A549 treated with GW870086 at 1 μM for 4 hours (cell line): Measurements from ENCODE around the gene POR. TPM values are rescaled to one million over a fixed set of nuclear protein-coding genes. Genes with fewer than 3 reads are reported as not detected.

Source experiments
- total RNA-seq: library from RNA; stranded (reverse); fragments of 200-300 nt; extraction: Qiagen RNA extraction; gene quantifications from 5 replicates; pipeline ENCODE4 v1.2.3, GENCODE V29; 2022; ENCODE audit warnings: low read depth

The POR gene
- total RNA-seq, result 123 to 171 TPM (median 167 TPM) in 5 replicates

DNA sequence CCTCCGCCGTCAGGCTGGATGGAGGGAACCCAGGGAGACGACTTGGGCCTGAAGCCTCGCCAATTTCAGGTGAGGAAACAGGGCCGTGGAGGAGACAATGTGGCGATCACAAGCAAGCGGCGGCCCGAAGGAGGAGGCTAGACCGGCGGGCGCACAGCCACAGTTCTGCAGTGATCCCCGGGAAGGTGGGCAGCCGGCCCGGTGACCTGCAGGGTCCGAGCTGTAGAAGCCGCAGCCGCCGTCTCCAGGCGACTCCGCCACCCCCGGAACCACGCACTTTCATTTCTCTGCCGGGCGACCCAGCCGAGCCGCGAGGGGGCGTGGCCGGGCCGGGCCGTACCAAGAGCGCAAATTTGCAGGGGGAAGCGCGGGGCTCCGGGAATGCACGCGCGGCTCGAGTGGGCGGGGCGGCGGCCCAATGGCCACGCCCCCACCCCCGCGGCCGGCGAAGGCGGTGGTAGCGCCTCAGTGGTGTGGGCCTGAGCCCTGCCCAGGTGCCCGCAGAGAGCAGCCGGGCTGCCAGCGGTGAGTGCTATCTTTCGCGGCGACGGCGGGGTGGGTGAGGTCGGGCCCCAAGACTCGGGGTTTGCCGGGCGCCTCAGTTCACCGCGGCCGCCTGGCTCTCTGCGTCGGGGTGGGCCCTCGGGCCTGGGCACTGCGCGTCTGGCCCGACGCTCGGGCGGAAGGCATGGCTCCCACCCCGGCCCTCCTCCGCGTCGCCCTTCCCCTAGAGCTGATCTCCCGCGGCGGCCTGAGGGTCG is at the start of gene POR:
POR (plus strand) TSS at position 501 of the 761 bp plus-strand sequence. CDS start 38,847 bp downstream, outside the sequence.

DNA sequence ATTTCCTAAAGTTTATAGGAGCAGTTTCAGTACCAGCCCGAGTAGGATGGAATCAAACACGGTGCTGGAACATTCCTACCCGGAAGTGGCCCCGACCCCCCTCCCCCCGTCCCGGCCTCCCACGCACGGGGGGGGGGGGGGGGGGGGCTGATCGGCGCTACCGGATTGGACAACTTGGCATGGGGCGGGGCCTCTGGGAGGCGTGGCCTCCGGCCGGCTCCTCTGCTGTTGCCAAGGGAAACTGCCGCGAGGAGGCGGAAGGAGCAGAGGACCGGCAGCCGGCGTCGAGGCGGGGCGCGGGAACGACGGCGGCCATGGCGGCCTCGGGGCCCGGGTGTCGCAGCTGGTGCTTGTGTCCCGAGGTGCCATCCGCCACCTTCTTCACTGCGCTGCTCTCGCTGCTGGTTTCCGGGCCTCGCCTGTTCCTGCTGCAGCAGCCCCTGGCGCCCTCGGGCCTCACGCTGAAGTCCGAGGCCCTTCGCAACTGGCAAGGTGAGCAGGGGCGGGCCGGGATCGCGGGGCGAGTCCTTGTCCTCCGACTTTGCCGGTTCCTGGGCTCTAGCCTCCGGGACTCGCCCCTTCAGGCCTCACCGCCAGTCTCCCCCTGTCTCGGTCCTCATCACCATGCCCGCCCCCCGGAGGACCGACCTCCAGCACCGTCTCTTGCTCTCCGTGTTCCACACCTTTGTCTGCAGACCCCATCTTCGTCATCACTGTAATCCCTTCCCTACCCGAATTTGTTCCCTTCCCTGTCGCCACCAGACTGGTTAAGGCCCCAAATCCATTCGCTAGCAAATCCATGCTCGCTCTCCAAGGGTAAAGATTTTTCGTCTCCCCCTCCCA is 36.0 kb upstream of the POR start, which contains the start of gene RHBDD2:
RHBDD2 (plus strand) TSS at position 266 of the 843 bp plus-strand sequence; CDS start at position 315, 49 bp downstream.

DNA sequence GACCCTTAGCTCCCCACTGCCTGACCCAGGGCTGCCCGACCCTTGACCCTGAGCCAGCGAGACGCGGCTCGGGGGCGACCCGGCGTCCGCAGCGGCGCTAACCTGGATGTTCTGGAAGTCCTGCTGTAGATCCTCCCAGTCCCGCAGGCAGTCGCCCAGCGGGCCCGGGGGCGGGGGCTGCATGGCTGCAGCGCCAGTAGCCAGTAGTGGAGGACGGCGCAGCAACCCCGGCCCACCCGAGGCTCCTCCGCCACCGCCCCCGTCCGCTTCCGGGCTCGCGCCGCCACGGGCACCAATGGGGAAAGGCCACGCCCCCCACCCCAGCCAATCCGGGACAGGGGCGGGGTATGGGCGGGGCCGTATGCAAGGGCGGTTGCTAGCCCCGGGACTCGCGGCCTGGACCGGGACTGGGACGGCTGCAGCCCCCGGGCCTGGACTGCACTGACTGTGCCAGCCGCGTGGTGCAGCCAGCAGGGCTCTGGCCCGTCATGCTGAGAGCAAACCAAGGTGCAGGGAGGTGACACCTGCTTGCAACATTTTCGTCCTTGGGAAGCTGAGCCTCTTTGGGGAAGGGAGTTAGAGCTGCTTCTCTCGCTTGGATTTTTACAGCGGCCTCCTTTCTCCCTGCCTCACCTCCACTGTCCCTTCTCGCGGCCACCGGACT is 79.6 kb downstream of the POR start, which contains the start of gene TMEM120A:
TMEM120A (minus strand) TSS at position 208 of the 664 bp plus-strand sequence; CDS start at position 183, 25 bp downstream.

Other genes with a start within 250 kb of the POR start
- gene HIP1, start 176.2 kb upstream of the POR start, total RNA-seq, result 16.8 to 25.3 TPM (median 22.2 TPM) in 5 replicates
- gene CCL26, start 142.9 kb upstream of the POR start, total RNA-seq, result 7.1 to 12.1 TPM (median 8.5 TPM) in 5 replicates
- not detected in 5 replicates for gene CCL24, start 101.3 kb upstream of the POR start, total RNA-seq
- 77.6 to 98.4 TPM (median 94.4 TPM) in 5 replicates for gene RHBDD2, start 36.1 kb upstream of the POR start, total RNA-seq
- 33.0 to 44.3 TPM (median 43.8 TPM) in 5 replicates for gene TMEM120A, start 79.4 kb downstream of the POR start, total RNA-seq
- 39.0 to 46.2 TPM (median 42.2 TPM) in 5 replicates for gene STYXL1, start 132.8 kb downstream of the POR start, total RNA-seq
- 301 to 444 TPM (median 401 TPM) in 5 replicates for gene MDH2, start 133.0 kb downstream of the POR start, total RNA-seq